Astrocyte (in vitro differentiated cells and primary cell): ENCODE data around the gene PCCA. TPM values are rescaled to one million over a fixed set of nuclear protein-coding genes. Genes with fewer than 3 reads are reported as not detected.

ENCODE experiments used
- DNase-seq: peaks from one replicate; pipeline ENCODE4 v3.0.0-alpha.2; 2010; ENCODE audit warnings: low read depth
- FAIRE-seq: peaks from 2 replicates; lab custom pipeline; 2011; peaks lifted over from hg19 to GRCh38; lab: Jason Lieb, UNC
- H2AFZ ChIP-seq: 2 replicates; pipeline ENCODE4 v1.6.0; 2012; ENCODE audit warnings: low read depth, low read length, inconsistent platforms
- H3K27ac ChIP-seq: 2 replicates; pipeline ENCODE4 v1.5.1; 2011; ENCODE audit warnings: low read depth, low read length, inconsistent platforms
- H3K27me3 ChIP-seq: 2 replicates; pipeline ENCODE4 v1.6.0; 2011; ENCODE audit warnings: low read length, inconsistent platforms; ENCODE audit not compliant: insufficient read depth
- H3K36me3 ChIP-seq: 2 replicates; pipeline ENCODE4 v1.5.1; 2011; ENCODE audit warnings: low read length, inconsistent platforms; ENCODE audit not compliant: insufficient read depth
- H3K4me1 ChIP-seq: 2 replicates; pipeline ENCODE4 v1.5.1; 2011; ENCODE audit warnings: low read length, inconsistent platforms; ENCODE audit not compliant: insufficient read depth
- H3K4me2 ChIP-seq: 2 replicates; pipeline ENCODE4 v1.6.0; 2012; ENCODE audit warnings: low read length, inconsistent platforms
- H3K4me3 ChIP-seq: 2 replicates; pipeline ENCODE4 v1.5.1; 2011; ENCODE audit warnings: low read depth, mild to moderate bottlenecking, low read length, inconsistent platforms; ENCODE audit not compliant: insufficient read depth
- H3K79me2 ChIP-seq: 2 replicates; pipeline ENCODE4 v1.6.0; 2012; ENCODE audit warnings: mild to moderate bottlenecking, low read length, inconsistent platforms; ENCODE audit not compliant: insufficient read depth
- H3K9ac ChIP-seq: 2 replicates; pipeline ENCODE4 v1.6.0; 2012; ENCODE audit warnings: mild to moderate bottlenecking, low read length, inconsistent platforms
- H3K9me3 ChIP-seq: 2 replicates; pipeline ENCODE4 v1.5.1; 2012; ENCODE audit warnings: low read depth, mild to moderate bottlenecking, low read length, inconsistent platforms; ENCODE audit not compliant: insufficient read depth
- H4K20me1 ChIP-seq: 2 replicates; pipeline ENCODE4 v1.6.0; 2012; ENCODE audit warnings: low read length, inconsistent platforms; ENCODE audit not compliant: insufficient read depth
- H3K27ac Mint-ChIP-seq: one replicate; pipeline ENCODE4 v1.8.0; 2021; ENCODE audit warnings: mild to moderate bottlenecking, mixed read lengths; ENCODE audit not compliant: unreplicated experiment
- H3K27me3 Mint-ChIP-seq: one replicate; pipeline ENCODE4 v1.8.0; 2021; ENCODE audit warnings: low read depth, mixed read lengths; ENCODE audit not compliant: unreplicated experiment
- H3K36me3 Mint-ChIP-seq: one replicate; pipeline ENCODE4 v1.8.0; 2021; ENCODE audit warnings: low read depth, mixed read lengths; ENCODE audit not compliant: unreplicated experiment
- H3K4me1 Mint-ChIP-seq: one replicate; pipeline ENCODE4 v1.8.0; 2021; ENCODE audit warnings: low read depth, mixed read lengths; ENCODE audit not compliant: unreplicated experiment
- H3K4me3 Mint-ChIP-seq: one replicate; pipeline ENCODE4 v1.8.0; 2021; ENCODE audit warnings: mild to moderate bottlenecking, moderate library complexity, mixed read lengths; ENCODE audit not compliant: unreplicated experiment
- H3K9me3 Mint-ChIP-seq: one replicate; pipeline ENCODE4 v1.8.0; 2021; ENCODE audit warnings: mild to moderate bottlenecking, mixed read lengths; ENCODE audit not compliant: unreplicated experiment
- CTCF ChIP-seq: IDR thresholded peaks from 2 replicates; pipeline ENCODE4 v1.5.1; 2011; ENCODE audit warnings: low read depth, mild to moderate bottlenecking, inconsistent platforms, low read length, moderate library complexity; ENCODE audit not compliant: insufficient read depth
- EZH2 ChIP-seq: IDR thresholded peaks from 2 replicates; pipeline ENCODE4 v1.6.1; 2012; ENCODE audit warnings: mild to moderate bottlenecking, low read length, inconsistent platforms; ENCODE audit not compliant: insufficient read depth
- total RNA-seq: library from RNA; stranded (reverse); gene quantifications from 2 replicates; pipeline ENCODE4 v1.2.1, GENCODE V29; 2021

PCCA gene
- total RNA-seq, 1 donor from 2014 or later: 13.9 TPM

- Histone ChIP-seq H3K27ac (peak overlapping the region; percentile 65), H3K4me1 (peaks cover 16% of the 10 kb centered on the region), H3K4me3 (no peak overlapping the region), H4K20me1 (no peaks in the 10 kb centered on the region), H3K27me3 (no peaks in the 10 kb centered on the region), H3K9me3 (no peaks in the 10 kb centered on the region), H3K79me2 (no peaks in the 10 kb centered on the region), H2AFZ (no peak overlapping the region), H3K36me3 (no peaks in the 10 kb centered on the region), H3K4me2 (peak overlapping the region; percentile 60), H3K9ac (peak overlapping the region; percentile 30)
- peaks cover 32% of the 10 kb centered on the region for H3K4me1 Mint-ChIP-seq
- no peak for TF ChIP-seq CTCF
- no peak for TF ChIP-seq EZH2
- H3K36me3 Mint-ChIP-seq: no peaks in the 10 kb centered on the region
- FAIRE-seq (peak; percentile 71), DNase-seq (peak; percentile 61)
- no peaks in the 10 kb centered on the region for H3K27me3 Mint-ChIP-seq
- no peaks in the 10 kb centered on the region for H3K9me3 Mint-ChIP-seq
- no peak overlapping the region for H3K4me3 Mint-ChIP-seq
- H3K27ac Mint-ChIP-seq: no peak overlapping the region
These were observed 275.0 kb downstream of the PCCA start for GRCh38 chr13:100363874-100364273.

- no peak for FAIRE-seq
- H3K9me3 Mint-ChIP-seq: no peaks in the 10 kb centered on the region
- peak overlapping the region; percentile 42 for H3K27ac Mint-ChIP-seq
- no peaks in the 10 kb centered on the region for H3K36me3 ChIP-seq
- no peak overlapping the region for H2AFZ ChIP-seq
- H3K4me1 Mint-ChIP-seq: peaks cover 37% of the 10 kb centered on the region
- H4K20me1 ChIP-seq: no peaks in the 10 kb centered on the region
- no peak overlapping the region for H3K27ac ChIP-seq
- H3K4me2 ChIP-seq: no peak overlapping the region
- H3K27me3 ChIP-seq: no peaks in the 10 kb centered on the region
- no peaks in the 10 kb centered on the region for H3K79me2 ChIP-seq
- H3K4me1 ChIP-seq: peaks cover 16% of the 10 kb centered on the region
- no peak overlapping the region for H3K9ac ChIP-seq
- no peaks in the 10 kb centered on the region for H3K27me3 Mint-ChIP-seq
- no peak overlapping the region for H3K4me3 Mint-ChIP-seq
- TF ChIP-seq CTCF (no peak), EZH2 (no peak)
- no peaks in the 10 kb centered on the region for H3K9me3 ChIP-seq
- DNase-seq: no peak
- H3K36me3 Mint-ChIP-seq: no peaks in the 10 kb centered on the region
- no peak overlapping the region for H3K4me3 ChIP-seq
These were observed 275.7 kb downstream of the PCCA start for GRCh38 chr13:100364591-100364990.

DNA sequence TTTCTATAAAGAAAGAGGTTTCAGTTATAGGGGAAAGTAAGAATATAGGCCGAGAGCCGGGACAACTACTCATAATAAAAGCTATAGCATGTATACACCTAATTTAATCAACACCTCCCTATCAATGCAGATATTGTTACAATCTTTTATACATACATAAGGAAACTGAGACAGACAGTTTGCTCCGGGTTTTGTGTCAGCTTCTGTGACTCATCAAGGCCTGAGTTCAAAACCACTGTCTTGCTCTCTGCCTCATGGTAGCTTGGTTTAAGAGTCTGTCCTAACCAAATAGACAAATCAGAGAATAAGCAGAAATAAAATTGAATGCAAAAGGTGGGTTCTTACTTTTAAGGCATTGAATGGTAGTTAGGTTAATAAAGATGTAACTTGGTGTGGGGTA lies 276.8 kb downstream of the PCCA start:
- no peaks in the 10 kb centered on the region for H3K36me3 Mint-ChIP-seq

More for the DNA sequence above, 276.8 kb downstream of the PCCA start:
- H3K9me3 ChIP-seq: no peaks in the 10 kb centered on the region
- H3K4me1 ChIP-seq: peaks cover 16% of the 10 kb centered on the region
- H2AFZ ChIP-seq: no peak overlapping the region
- H4K20me1 ChIP-seq: no peaks in the 10 kb centered on the region
- Mint-ChIP-seq H3K4me1 (peaks cover 39% of the 10 kb centered on the region), H3K9me3 (no peaks in the 10 kb centered on the region), H3K4me3 (no peak overlapping the region), H3K27ac (no peak overlapping the region), H3K27me3 (no peaks in the 10 kb centered on the region)
- DNase-seq: no peak
- H3K27ac ChIP-seq: no peak overlapping the region
- no peaks in the 10 kb centered on the region for H3K36me3 ChIP-seq
- H3K27me3 ChIP-seq: no peaks in the 10 kb centered on the region
- no peak overlapping the region for H3K4me2 ChIP-seq
- no peak for FAIRE-seq
- TF ChIP-seq EZH2: no peak
- TF ChIP-seq CTCF: no peak
- H3K79me2 ChIP-seq: no peaks in the 10 kb centered on the region
- H3K4me3 ChIP-seq: no peak overlapping the region
- no peak overlapping the region for H3K9ac ChIP-seq
